Measurements from ENCODE around the gene PLCH1.

The PLCH1 gene

DNA sequence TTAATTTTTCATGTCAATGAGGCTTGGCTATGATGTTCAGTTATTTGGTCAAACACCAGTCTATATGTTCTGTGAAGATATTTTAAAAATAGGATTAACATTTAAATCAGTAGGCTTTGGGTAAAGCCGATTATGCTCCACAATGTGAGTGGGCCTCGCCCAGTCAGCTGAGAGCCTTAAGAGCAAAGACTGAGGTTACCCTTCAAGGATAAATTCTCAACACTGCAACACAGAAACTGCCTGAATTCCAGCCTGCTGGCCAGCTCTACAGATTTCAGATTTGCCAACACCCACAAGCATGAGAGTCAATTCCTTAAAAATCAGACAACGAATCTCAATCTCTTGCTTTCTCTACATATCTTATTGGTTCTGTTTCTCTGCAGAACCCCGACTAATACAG is 188.3 kb downstream of the PLCH1 start:
- Histone ChIP-seq H3K4me3 (no peak overlapping the region), H3K27ac (no peak overlapping the region)

DNA sequence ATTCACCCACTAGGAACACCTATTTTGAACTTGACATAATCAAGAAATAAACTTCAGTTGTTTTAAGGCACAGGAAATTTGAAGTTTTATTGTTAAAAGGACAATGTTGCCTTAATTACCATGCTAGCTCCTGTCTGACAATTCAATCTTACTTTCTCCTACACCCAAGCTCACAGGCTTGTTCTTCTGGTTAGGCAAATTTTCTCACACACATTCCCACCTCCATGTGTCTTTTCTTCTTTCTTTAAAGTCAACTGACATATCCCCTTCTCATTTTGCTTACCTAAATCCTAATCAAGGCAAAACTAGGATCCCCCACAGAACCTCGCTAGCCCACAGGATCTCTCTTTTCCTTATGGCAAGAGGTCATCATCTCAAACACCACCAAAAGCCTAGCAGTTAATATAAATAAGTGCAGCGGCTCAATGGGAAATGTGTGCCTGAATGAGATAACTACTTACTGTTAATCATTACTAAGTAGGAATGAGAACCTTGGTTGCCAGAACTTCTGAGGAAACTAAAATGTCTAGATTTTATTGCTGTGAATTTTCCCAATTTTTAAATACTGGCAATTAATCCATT is 189.3 kb downstream of the PLCH1 start:
- H3K4me3 ChIP-seq: no peak overlapping the region
- H3K27ac ChIP-seq: no peak overlapping the region

DNA sequence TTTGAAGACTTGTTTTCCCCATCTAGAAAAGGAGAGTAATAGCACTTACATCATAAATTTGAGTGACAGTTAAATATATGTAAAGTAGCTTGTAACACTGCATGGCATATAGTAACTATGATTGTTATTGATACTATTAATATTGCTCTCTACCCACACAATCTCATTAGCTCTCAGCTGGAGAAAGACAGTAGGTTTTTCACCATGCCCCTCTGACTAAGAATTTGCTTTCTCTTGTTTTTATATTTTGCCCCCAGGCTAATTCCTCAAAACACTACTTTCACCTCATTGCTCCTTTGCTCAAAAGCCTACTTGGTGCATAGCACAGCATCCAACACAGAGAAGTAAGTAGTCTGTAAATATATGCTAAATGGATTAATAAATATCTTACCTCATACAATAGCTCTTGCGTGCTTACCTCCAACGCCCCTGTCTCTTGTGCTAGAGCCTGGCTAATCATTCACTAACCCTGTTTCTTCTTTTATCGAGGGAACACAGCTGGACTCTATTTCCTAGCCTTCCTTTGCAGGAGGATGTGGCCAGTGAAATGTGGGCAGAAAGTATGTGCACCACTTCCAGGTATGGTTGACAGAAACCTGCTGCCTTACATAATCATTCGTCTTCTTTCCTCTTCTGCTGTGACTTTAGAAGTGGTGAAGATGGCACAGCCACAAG is 190.0 kb downstream of the PLCH1 start:
- H3K4me3 ChIP-seq: no peak overlapping the region
- H3K27ac ChIP-seq: no peak overlapping the region

DNA sequence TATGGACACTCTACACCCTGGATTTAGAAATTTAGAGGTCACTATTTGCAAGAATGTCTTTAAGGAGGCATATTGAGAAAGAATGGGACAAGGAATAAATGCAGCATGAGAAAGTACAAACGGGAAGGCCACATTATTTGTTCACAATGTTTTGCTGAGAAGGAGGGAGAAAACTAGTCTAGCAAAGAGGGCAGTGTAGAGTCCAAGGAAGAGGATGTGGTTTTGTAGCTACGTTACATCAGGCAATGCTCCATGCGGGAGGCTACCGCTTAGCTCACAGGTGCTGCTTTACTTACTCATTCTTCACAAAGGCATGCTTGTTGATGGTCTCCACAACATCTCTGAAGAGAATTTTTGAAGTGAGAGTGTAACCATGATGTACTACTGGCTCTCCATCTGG is 191.1 kb downstream of the PLCH1 start:
- Histone ChIP-seq H3K27ac (no peak overlapping the region), H3K4me3 (no peak overlapping the region)

DNA sequence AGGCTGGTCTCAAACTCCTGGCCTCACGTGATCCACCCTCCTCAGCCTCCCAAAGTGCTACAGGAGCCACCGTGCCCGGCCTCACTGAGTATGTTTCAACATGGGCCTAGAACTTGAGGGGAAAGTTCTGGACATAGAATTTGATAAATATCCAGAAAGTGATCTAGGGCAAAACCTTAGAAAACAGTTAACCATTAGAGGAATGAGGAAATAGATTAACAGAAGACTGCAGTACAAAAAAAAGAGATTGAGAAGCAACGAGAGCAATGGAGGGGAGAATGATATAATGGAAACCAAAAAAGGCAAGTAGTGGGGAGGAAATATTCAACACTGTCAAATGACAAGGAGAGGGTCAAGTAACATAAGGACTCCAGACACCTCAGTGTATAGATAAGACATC is 191.5 kb downstream of the PLCH1 start:
- Histone ChIP-seq H3K4me3 (no peak overlapping the region), H3K27ac (no peak overlapping the region)

DNA sequence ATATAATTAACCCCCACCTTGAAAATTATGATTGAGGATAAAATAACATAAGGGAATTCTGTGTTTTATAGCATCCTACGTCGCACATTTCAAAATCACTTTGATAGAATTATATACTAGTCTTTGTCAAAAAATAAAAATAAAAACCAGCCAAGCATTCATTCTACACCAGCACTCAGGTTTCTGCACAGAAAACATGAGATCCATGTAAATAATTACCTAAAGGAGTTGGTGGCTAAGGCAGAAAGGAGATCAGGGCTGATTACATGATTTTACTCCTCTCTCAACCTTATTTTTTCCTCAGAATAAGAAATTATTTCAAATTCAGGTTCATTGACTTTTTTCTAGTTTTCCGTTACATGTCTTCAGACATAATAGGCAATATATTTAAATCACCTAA is 194.5 kb downstream of the PLCH1 start:
- Histone ChIP-seq H3K27ac (no peak overlapping the region), H3K4me3 (no peak overlapping the region)

DNA sequence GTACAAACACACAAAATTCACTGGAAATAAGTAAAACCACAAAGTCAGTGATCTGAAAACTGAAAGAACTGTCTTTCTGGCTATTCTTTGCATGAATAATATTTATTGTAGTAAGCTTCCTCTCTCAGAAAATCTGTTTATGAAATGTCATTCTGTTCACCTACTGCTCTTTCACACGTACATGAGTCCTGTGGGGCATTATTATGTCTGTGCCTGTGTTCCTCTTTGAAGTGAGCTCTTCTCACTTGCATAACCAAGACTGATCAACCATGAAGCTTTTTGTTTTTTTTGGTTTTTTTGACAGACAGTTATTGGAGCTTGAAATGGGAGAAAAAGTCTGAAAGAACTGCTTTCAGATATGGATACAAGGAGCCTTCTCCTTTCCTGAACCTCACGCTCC is 195.8 kb downstream of the PLCH1 start:
- Histone ChIP-seq H3K27ac (no peak overlapping the region), H3K4me3 (no peak overlapping the region)

DNA sequence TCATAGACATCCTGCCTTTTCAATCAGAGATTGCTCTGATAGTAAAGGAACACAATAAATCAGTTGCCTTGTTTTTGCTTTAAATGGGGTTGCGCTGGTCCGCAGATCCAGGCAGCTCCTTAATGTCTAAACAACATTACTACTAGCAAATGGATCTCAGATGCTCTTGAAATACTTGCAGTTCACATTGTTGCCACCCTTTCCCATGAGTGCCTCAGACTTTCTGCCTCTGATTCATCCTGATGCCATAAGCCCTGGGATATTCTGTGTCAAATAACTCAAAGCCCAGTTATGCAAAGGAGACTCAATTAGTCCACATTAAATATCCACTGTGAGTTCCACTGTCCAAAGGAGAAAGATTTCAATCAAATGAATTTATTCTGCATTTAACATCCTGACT is 196.7 kb downstream of the PLCH1 start:
- H3K27ac ChIP-seq: no peak overlapping the region

DNA sequence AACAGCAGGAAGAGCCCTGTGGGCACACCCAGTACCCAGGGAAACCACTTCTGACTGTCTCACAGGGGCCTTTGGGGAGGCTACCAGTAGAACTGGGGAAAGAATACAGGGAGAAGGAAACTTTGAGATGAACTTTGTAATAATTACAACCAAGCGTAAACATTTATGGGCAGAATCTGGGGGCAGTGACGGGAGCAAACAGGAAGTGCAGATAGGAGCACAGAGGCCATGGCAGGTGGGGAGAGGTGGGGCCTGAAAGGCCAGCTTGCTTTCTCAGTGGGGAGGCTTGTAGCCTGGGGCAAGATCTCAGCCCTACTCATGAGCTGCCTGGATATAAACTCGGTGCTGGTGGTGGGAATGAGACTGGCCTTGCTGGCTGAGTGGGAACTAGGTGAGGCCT is 209.8 kb downstream of the PLCH1 start:
- Histone ChIP-seq H3K4me3 (no peak overlapping the region), H3K27ac (no peak overlapping the region)

More for the DNA sequence above, 196.7 kb downstream of the PLCH1 start:
- no peak overlapping the region for H3K4me3 ChIP-seq

DNA sequence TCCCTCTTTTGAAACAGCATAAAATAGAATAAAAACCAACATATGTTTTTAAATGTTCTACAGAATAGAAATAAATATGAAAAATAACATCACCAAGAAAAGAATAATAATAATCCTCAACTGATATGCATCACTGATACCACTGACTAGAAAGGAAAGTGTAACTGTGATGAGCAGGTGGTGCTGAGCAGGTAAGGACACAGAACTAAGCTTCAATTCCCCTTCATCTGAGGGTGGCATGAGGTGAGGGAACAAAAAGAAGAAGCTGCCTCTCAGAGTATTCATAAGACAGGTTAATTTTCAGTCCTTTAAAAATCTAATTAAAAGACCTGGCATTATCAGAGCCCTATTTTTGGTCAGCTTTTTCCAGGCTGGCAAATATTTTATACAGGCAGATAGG is 216.3 kb downstream of the PLCH1 start:
- H3K27ac ChIP-seq: no peak overlapping the region
- H3K4me3 ChIP-seq: no peak overlapping the region

DNA sequence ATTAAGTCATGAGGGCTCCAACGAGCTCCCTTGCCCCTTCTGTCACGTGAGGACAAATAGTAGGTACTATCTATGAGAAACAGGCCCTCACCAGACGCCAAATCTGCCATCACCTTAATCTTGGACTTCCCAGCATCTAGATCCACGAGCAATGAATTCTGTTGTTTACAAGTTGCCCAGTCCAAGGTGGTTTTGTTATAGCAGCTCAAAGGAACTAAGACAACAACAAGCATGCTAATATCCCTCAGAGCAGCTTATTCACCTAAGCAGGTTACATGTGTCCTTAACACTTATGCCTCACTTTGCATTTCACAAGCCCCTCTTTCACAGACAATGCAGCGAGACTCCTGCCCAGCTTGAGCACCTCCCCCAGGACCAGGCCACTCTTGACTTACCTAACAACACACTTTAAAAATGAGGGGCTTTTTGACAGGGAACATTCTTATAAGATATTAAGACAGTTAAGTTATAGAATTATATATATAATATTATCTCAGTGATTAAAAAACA is 219.5 kb downstream of the PLCH1 start:
- no peak overlapping the region for H3K27ac ChIP-seq
- no peak overlapping the region for H3K4me3 ChIP-seq

DNA sequence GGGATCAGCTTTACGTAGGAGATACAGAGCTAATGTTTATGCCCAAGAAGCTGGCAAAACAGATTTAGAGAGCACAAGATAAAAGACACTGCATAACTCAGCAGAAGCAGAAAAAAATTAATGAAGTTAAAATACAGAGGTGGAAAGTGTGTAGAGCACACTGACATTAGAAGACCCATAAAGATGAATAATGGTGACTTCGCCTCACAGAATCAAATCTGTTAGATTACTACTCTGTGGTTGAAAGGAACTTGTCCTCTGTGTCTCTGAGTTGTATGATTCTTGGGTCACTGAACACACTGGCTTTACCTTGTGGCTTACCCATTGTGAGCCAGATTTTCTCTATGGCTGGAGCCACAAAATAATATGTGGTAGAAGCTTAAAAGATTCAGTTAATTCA is 224.4 kb downstream of the PLCH1 start:
- H3K27ac ChIP-seq: no peak overlapping the region
- no peak overlapping the region for H3K4me3 ChIP-seq

DNA sequence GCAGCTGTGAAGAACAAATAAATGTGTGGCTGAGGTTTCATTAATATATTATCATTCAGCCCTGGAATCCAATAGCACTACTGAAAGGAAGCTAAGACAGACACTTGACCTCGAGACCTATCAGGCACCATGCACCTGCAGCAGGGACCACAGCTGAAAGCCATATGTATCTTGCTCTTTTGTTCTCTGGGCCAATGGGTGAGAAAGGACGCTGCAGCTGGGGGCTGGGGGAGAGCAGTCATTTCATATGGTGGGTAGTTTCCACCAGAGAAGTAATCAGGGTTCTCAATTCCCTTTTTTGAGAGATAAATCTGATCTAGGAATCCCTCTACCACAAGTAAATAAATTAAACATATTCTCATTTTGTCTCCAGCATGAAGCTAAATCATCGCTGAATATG is 225.8 kb downstream of the PLCH1 start:
- H3K4me3 ChIP-seq: no peak overlapping the region

DNA sequence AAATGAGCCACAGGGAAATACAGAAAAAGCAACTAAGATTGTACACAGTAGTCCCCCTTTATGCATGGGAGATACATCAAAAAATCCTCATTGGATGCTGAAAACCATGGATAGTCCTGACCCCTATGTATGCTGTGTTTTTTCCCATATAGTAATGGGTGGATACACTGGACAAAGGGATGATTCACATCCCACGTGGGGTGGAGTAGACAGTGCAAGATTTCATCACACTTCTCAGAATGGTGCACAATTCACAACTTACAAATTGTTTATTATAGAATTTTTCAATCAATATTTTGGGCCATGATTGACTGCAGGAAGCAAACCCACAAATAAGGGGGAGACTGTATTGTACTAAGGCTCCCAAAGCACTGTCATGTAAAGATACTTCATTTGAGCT is 227.0 kb downstream of the PLCH1 start:
- Histone ChIP-seq H3K27ac (no peak overlapping the region), H3K4me3 (no peak overlapping the region)

More for the DNA sequence above, 225.8 kb downstream of the PLCH1 start:
- no peak overlapping the region for H3K27ac ChIP-seq

DNA sequence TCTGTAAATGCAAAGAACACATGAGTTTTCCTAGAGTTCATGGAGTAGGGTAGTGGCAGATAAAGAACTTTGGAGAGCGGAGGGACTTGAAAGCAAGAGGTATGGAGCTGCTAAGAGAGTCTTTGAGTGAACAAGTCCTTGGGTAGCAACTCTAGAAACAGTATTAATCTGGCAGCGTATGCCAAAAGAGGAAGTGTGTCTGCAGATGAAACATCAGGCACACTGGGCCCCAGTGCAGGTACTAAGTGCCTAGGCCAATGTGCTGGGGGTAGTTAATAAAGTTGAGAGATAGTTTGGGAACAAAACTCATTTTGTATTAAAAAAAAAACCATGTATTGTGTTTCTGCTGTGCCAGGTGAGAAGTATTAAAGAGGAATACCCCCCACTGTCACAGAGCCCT is 228.4 kb downstream of the PLCH1 start:
- no peak overlapping the region for H3K27ac ChIP-seq
- no peak overlapping the region for H3K4me3 ChIP-seq

DNA sequence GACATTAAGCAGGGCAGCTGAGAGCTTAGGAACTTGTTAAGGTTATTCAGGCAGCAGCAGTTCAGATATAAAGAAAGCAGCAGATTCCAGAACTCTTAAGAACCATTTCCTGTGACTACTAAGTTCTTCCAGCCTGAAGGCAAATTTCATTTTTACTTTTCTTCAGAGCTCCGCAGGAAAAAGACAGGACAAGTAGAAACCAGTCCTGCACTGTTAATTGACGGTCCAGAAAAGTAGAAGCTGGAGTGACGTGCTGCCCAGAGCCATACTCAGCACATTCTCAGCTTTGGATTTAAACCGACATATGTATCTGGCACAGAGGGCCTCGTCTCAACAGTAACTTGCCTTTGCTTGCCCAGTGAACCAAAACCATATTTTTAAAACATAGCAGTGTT is 232.0 kb downstream of the PLCH1 start:
- Histone ChIP-seq H3K27ac (peak overlapping the region in 3 of 21 experiments; percentile 5 to 50 (median 40)), H3K4me3 (no peak overlapping the region)

DNA sequence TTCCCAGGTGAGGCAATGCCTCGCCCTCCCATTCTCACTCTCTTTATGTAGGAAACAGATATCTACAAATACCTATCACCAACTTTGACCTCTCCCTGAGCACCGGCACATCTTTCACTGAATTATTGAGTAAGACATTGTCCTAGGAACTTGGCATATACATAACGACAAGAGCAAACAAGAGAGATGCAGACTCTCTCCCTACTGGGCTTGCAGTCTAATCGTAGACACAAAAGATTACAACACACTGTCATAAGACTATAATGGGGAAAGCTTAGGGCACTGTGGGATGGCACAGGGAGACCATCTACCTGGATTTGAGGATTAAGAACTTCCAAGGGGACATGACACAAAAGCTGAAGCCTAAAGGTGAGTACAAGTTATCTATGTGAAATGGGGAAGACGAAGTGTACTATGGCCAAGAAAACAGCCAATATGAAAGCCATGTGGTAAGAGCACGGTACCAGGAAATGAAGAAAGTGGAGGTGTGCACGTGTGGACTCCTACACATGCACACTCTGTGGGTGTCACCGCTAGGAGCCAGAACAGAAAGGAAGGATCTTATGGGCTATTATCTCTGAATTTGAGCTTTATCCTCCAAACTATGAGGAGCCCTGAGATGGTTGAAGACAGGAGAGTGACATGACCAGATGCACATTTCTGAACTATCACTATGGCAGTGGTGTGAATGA is 232.6 kb downstream of the PLCH1 start:
- Histone ChIP-seq H3K27ac (peak overlapping the region in 3 of 21 experiments; percentile 40 to 50 (median 42)), H3K4me3 (peak overlapping the region in 1 of 7 experiments; percentile 4)

DNA sequence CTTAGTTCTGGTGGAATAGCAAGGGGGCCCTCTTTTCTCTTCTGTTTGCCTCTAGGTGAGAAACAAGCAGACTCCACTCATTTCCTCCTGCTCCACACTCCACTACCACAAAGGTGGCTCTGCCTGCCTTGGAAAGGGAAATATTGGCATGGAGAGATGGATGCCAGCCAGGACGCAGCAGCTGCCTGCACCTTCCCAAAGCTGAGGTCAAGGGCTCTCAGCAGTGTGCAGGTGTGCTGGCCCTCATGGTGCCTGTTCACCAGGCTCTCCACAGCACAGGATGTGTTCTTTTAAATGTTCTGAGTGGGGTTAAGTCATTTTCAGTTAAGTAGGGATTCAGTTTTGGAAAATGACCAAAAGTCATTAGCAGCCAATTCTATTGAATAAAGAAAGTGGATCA is 240.2 kb downstream of the PLCH1 start:
- H3K4me3 ChIP-seq: no peak overlapping the region
- no peak overlapping the region for H3K27ac ChIP-seq

DNA sequence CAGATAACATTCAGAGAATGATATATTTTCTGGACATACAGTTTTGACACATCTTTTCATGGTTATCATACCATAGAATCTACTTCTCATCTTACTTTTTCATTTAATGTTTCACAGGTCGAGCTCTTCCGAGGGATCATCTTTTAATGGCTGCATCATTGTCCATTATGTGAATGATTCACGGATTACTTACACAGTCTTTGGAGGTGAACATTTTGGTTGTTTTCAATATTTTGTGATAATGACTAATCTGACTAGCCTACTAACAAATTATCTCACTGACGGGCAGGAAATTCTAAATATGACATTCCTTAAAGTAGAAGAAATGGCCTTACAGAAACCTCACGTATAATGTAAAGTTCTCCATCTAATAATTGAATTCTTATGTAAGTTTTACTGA is 242.2 kb downstream of the PLCH1 start:
- Histone ChIP-seq H3K4me3 (no peak overlapping the region), H3K27ac (no peak overlapping the region)

DNA sequence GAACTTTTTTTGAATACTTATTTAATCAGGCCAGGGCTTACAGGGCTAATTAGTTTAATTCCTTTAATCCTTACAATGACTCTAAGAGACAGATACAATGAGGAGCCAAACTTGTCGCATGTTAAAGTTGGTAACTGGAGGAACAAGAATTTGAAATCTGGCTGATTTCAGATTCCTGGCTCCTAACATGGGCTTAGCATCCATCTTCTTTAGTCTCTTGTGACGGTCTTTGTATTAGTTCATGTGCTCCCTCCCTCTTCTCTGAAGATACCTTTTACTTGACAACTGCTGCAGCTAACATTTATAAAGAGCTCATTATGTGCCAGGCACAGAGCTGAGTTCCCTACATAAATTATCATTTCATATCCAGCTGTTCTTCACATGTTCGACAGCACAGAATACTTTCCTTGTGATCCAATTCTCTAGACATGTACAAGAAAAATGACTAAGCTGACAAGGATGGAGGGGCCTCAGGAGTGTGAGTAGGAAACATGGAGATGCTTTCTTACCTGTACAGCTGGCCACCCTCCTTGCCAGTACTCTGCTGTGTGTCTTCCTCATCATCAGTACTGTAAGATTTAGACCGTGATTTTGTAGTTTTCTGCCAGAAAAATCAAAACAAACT is 244.6 kb downstream of the PLCH1 start:
- Histone ChIP-seq H3K27ac (no peak overlapping the region), H3K4me3 (no peak overlapping the region)

Data from skin epidermis (tissue), 12 donors.